HG03280 (cell line): Measurements from ENCODE around the gene KRTAP12-3.
"Not testable (repeated sequence)": the region's sequence is repeated elsewhere in the genome, so short reads cannot be mapped to it uniquely, and the experiment has no call there.

Experiments
- ATAC-seq: cut with Tn5 transposase; IDR thresholded peaks from one replicate; pipeline ENCODE4 v1.9.1; 2021; ENCODE audit warnings: mild to moderate bottlenecking, moderate library complexity; ENCODE audit not compliant: unreplicated experiment

KRTAP12-3 gene

GRCh38 chr21:44627181-44627822 lies 30.4 kb upstream of the KRTAP12-3 start:
- not testable (repeated sequence) for ATAC-seq

- not testable (repeated sequence) for ATAC-seq
Measured at GRCh38 chr21:44627831-44628233, 29.9 kb upstream of the KRTAP12-3 start.

GRCh38 chr21:44628707-44629391 lies 28.9 kb upstream of the KRTAP12-3 start:
- ATAC-seq, result no peak

- ATAC-seq, result no peak
Measured at GRCh38 chr21:44630440-44630839, 27.3 kb upstream of the KRTAP12-3 start.

GRCh38 chr21:44632067-44632466 lies 25.7 kb upstream of the KRTAP12-3 start:
- ATAC-seq, result no peak

GRCh38 chr21:44636209-44637017 lies 21.3 kb upstream of the KRTAP12-3 start:
- no peak for ATAC-seq

GRCh38 chr21:44637018-44637850 lies 20.5 kb upstream of the KRTAP12-3 start, which contains the start of gene KRTAP10-10:
TSS of gene KRTAP10-10 (plus strand) at chr21:44637356. CDS start at chr21:44637418, 62 bp downstream.
- no peak for ATAC-seq

GRCh38 chr21:44637851-44638348 lies 19.8 kb upstream of the KRTAP12-3 start:
- ATAC-seq, result not testable (repeated sequence)

- ATAC-seq, result not testable (repeated sequence)
Measured at GRCh38 chr21:44638506-44639330, 19.0 kb upstream of the KRTAP12-3 start.

GRCh38 chr21:44639331-44639655 lies 18.4 kb upstream of the KRTAP12-3 start:
- ATAC-seq, result no peak

GRCh38 chr21:44640761-44641160 lies 17.0 kb upstream of the KRTAP12-3 start:
- no peak for ATAC-seq

GRCh38 chr21:44643741-44644310 lies 13.9 kb upstream of the KRTAP12-3 start:
- no peak for ATAC-seq

GRCh38 chr21:44644878-44645277 lies 12.9 kb upstream of the KRTAP12-3 start:
- ATAC-seq, result no peak

- ATAC-seq, result not testable (repeated sequence)
Measured at GRCh38 chr21:44646366-44647221, 11.1 kb upstream of the KRTAP12-3 start, which contains the start of gene KRTAP10-11. TSS of gene KRTAP10-11 (plus strand) at chr21:44646414. CDS start at chr21:44646459, 45 bp downstream.

- no peak for ATAC-seq
Measured at GRCh38 chr21:44647222-44647552, 10.5 kb upstream of the KRTAP12-3 start.

GRCh38 chr21:44648557-44649311 lies 9.0 kb upstream of the KRTAP12-3 start:
- no peak for ATAC-seq

- ATAC-seq, result no peak
Measured at GRCh38 chr21:44649521-44650100, 8.1 kb upstream of the KRTAP12-3 start.
